ENCODE data around the gene TBCD. TPM values are rescaled to one million over a fixed set of nuclear protein-coding genes. Genes with fewer than 3 reads are reported as not detected.

TBCD gene
- total RNA-seq, 5 donors from 2014 or later (not counting 1 experiment from before 2014, with no cell fraction given), result 94.4 to 262 (median 223) TPM

GRCh38 chr17:82926081-82926480, 174.2 kb downstream of the TBCD start:
- no peak overlapping the region for H3K4me3 Mint-ChIP-seq
- Histone ChIP-seq H3K27me3 (replicated peaks in 1 of 2; ENCODE audit: control insufficient read depth in 2 of 2, extremely low read depth in 1 of 2, insufficient read depth in 2 of 2, low read length in 1 of 2) (no peaks in the 10 kb centered on the region), H3K9me3 (no peaks in the 10 kb centered on the region), H3K4me1 (ENCODE audit: control insufficient read depth in 1 of 2, extremely low read depth in 1 of 2, insufficient read depth in 2 of 2, low read length in 2 of 2) (no peaks in the 10 kb centered on the region), H3K27ac (ENCODE audit: low read length) (no peak overlapping the region), H3K4me3 (ENCODE audit: control insufficient read depth in 1 of 2, extremely low read depth in 1 of 2, low read length in 1 of 2) (no peak overlapping the region), H3K36me3 (ENCODE audit: control insufficient read depth in 2 of 2, extremely low read depth in 1 of 2, insufficient read depth in 1 of 2, low read length in 1 of 2) (peaks cover 5 to 76% of the 10 kb centered on the region in 2 donors)
- 100% methylated on average over 3 of the region's 12 CpGs for WGBS (ENCODE audit: insufficient coverage)
- peaks cover 0 to 2% (median 0%) of the 10 kb centered on the region in 3 donors for H3K4me1 Mint-ChIP-seq
- H3K36me3 Mint-ChIP-seq, result peaks cover 50% of the 10 kb centered on the region
- ChIA-PET POLR2A (no interaction called here), CTCF (interaction anchor here in 1 of 2 donors (0.6 kb wide), 1 partner anchor 38 kb away, joined by 6 read pairs; no protein-coding TSS in a partner anchor)
- H3K27ac Mint-ChIP-seq, result no peak overlapping the region
- no peak for DNase-seq
- no peaks in the 10 kb centered on the region for H3K9me3 Mint-ChIP-seq
- H3K27me3 Mint-ChIP-seq, result no peaks in the 10 kb centered on the region
- no peak for ATAC-seq (replicated peaks in 1 of 4)

- WGBS (ENCODE audit: insufficient coverage), result 96% methylated on average over 11 of the region's 18 CpGs
- POLR2A ChIA-PET, result no interaction called here
- H3K9me3 ChIP-seq, result no peaks in the 10 kb centered on the region
- Mint-ChIP-seq H3K9me3 (no peaks in the 10 kb centered on the region), H3K4me1 (no peaks in the 10 kb centered on the region), H3K4me3 (no peak overlapping the region), H3K27me3 (no peaks in the 10 kb centered on the region), H3K27ac (no peak overlapping the region), H3K36me3 (peaks cover 50% of the 10 kb centered on the region)
- no peaks in the 10 kb centered on the region for H3K4me1 ChIP-seq (ENCODE audit: control insufficient read depth in 1 of 2, extremely low read depth in 1 of 2, insufficient read depth in 2 of 2, low read length in 2 of 2)
- ATAC-seq (replicated peaks in 1 of 4), result no peak
- CTCF ChIA-PET, result interaction anchor here in 1 of 2 donors (0.6 kb wide), 1 partner anchor 38 kb away, joined by 6 read pairs; no protein-coding TSS in a partner anchor
- peaks cover 5 to 76% of the 10 kb centered on the region in 2 donors for H3K36me3 ChIP-seq (ENCODE audit: control insufficient read depth in 2 of 2, extremely low read depth in 1 of 2, insufficient read depth in 1 of 2, low read length in 1 of 2)
- no peak overlapping the region for H3K27ac ChIP-seq (ENCODE audit: low read length)
- no peaks in the 10 kb centered on the region for H3K27me3 ChIP-seq (replicated peaks in 1 of 2; ENCODE audit: control insufficient read depth in 2 of 2, extremely low read depth in 1 of 2, insufficient read depth in 2 of 2, low read length in 1 of 2)
- H3K4me3 ChIP-seq (ENCODE audit: control insufficient read depth in 1 of 2, extremely low read depth in 1 of 2, low read length in 1 of 2), result no peak overlapping the region
- no peak for DNase-seq
These were observed 174.9 kb downstream of the TBCD start for GRCh38 chr17:82926716-82927115.

GRCh38 chr17:82927311-82927660, 175.4 kb downstream of the TBCD start:
- Mint-ChIP-seq H3K4me3 (no peak overlapping the region), H3K36me3 (peaks cover 54% of the 10 kb centered on the region), H3K27ac (no peak overlapping the region), H3K9me3 (no peaks in the 10 kb centered on the region), H3K4me1 (no peaks in the 10 kb centered on the region), H3K27me3 (no peaks in the 10 kb centered on the region)
- DNase-seq, result no peak
- H3K27ac ChIP-seq (ENCODE audit: low read length), result no peak overlapping the region
- no peak overlapping the region for H3K4me3 ChIP-seq (ENCODE audit: control insufficient read depth in 1 of 2, extremely low read depth in 1 of 2, low read length in 1 of 2)
- ChIA-PET CTCF (no interaction called here), POLR2A (no interaction called here)
- WGBS (ENCODE audit: insufficient coverage), result 99% methylated on average over 17 of the region's 17 CpGs
- H3K36me3 ChIP-seq (ENCODE audit: control insufficient read depth in 2 of 2, extremely low read depth in 1 of 2, insufficient read depth in 1 of 2, low read length in 1 of 2), result peaks cover 5 to 80% of the 10 kb centered on the region in 2 donors
- no peaks in the 10 kb centered on the region for H3K27me3 ChIP-seq (replicated peaks in 1 of 2; ENCODE audit: control insufficient read depth in 2 of 2, extremely low read depth in 1 of 2, insufficient read depth in 2 of 2, low read length in 1 of 2)
- H3K9me3 ChIP-seq, result no peaks in the 10 kb centered on the region
- no peaks in the 10 kb centered on the region for H3K4me1 ChIP-seq (ENCODE audit: control insufficient read depth in 1 of 2, extremely low read depth in 1 of 2, insufficient read depth in 2 of 2, low read length in 2 of 2)
- ATAC-seq (replicated peaks in 1 of 4), result no peak

- Histone ChIP-seq H3K36me3 (ENCODE audit: control insufficient read depth in 2 of 2, extremely low read depth in 1 of 2, insufficient read depth in 1 of 2, low read length in 1 of 2) (peaks cover 12 to 87% of the 10 kb centered on the region in 2 donors), H3K9me3 (no peaks in the 10 kb centered on the region), H3K4me1 (ENCODE audit: control insufficient read depth in 1 of 2, extremely low read depth in 1 of 2, insufficient read depth in 2 of 2, low read length in 2 of 2) (no peaks in the 10 kb centered on the region), H3K4me3 (ENCODE audit: control insufficient read depth in 1 of 2, extremely low read depth in 1 of 2, low read length in 1 of 2) (no peak overlapping the region), H3K27me3 (replicated peaks in 1 of 2; ENCODE audit: control insufficient read depth in 2 of 2, extremely low read depth in 1 of 2, insufficient read depth in 2 of 2, low read length in 1 of 2) (no peaks in the 10 kb centered on the region), H3K27ac (ENCODE audit: low read length) (no peak overlapping the region)
- POLR2A ChIA-PET, result no interaction called here
- Mint-ChIP-seq H3K9me3 (no peaks in the 10 kb centered on the region), H3K27ac (no peak overlapping the region), H3K4me3 (no peak overlapping the region), H3K27me3 (no peaks in the 10 kb centered on the region), H3K36me3 (peaks cover 57% of the 10 kb centered on the region), H3K4me1 (no peaks in the 10 kb centered on the region)
- CTCF ChIA-PET, result no interaction called here
- WGBS (ENCODE audit: insufficient coverage), result 98% methylated on average over 31 of the region's 34 CpGs
- ATAC-seq (replicated peaks in 1 of 4) (no peak), DNase-seq (no peak)
These were observed 176.1 kb downstream of the TBCD start for GRCh38 chr17:82927661-82928601.

GRCh38 chr17:82929011-82929622, 177.3 kb downstream of the TBCD start:
- Histone ChIP-seq H3K27me3 (replicated peaks in 1 of 2; ENCODE audit: control insufficient read depth in 2 of 2, extremely low read depth in 1 of 2, insufficient read depth in 2 of 2, low read length in 1 of 2) (no peaks in the 10 kb centered on the region), H3K4me3 (ENCODE audit: control insufficient read depth in 1 of 2, extremely low read depth in 1 of 2, low read length in 1 of 2) (no peak overlapping the region), H3K4me1 (ENCODE audit: control insufficient read depth in 1 of 2, extremely low read depth in 1 of 2, insufficient read depth in 2 of 2, low read length in 2 of 2) (no peaks in the 10 kb centered on the region), H3K36me3 (ENCODE audit: control insufficient read depth in 2 of 2, extremely low read depth in 1 of 2, insufficient read depth in 1 of 2, low read length in 1 of 2) (peaks cover 23 to 91% of the 10 kb centered on the region in 2 donors), H3K27ac (ENCODE audit: low read length) (no peak overlapping the region), H3K9me3 (no peaks in the 10 kb centered on the region)
- H3K27me3 Mint-ChIP-seq, result no peaks in the 10 kb centered on the region
- H3K9me3 Mint-ChIP-seq, result no peaks in the 10 kb centered on the region
- H3K27ac Mint-ChIP-seq, result no peak overlapping the region
- 97% methylated on average over 34 of the region's 35 CpGs for WGBS (ENCODE audit: insufficient coverage)
- H3K4me3 Mint-ChIP-seq, result no peak overlapping the region
- ATAC-seq (replicated peaks in 1 of 4) (no peak), DNase-seq (no peak)
- no peaks in the 10 kb centered on the region for H3K4me1 Mint-ChIP-seq
- H3K36me3 Mint-ChIP-seq, result peaks cover 55% of the 10 kb centered on the region
- CTCF ChIA-PET, result no interaction called here
- POLR2A ChIA-PET, result no interaction called here

GRCh38 chr17:82929676-82930042, 177.8 kb downstream of the TBCD start:
- WGBS (ENCODE audit: insufficient coverage), result 91% methylated on average over 7 of the region's 9 CpGs
- Histone ChIP-seq H3K27ac (ENCODE audit: low read length) (no peak overlapping the region), H3K27me3 (replicated peaks in 1 of 2; ENCODE audit: control insufficient read depth in 2 of 2, extremely low read depth in 1 of 2, insufficient read depth in 2 of 2, low read length in 1 of 2) (no peaks in the 10 kb centered on the region), H3K4me3 (ENCODE audit: control insufficient read depth in 1 of 2, extremely low read depth in 1 of 2, low read length in 1 of 2) (no peak overlapping the region), H3K36me3 (ENCODE audit: control insufficient read depth in 2 of 2, extremely low read depth in 1 of 2, insufficient read depth in 1 of 2, low read length in 1 of 2) (peaks cover 23 to 91% of the 10 kb centered on the region in 2 donors), H3K4me1 (ENCODE audit: control insufficient read depth in 1 of 2, extremely low read depth in 1 of 2, insufficient read depth in 2 of 2, low read length in 2 of 2) (no peaks in the 10 kb centered on the region), H3K9me3 (no peaks in the 10 kb centered on the region)
- H3K9me3 Mint-ChIP-seq, result no peaks in the 10 kb centered on the region
- no peak for ATAC-seq (replicated peaks in 1 of 4)
- H3K4me3 Mint-ChIP-seq, result no peak overlapping the region
- ChIA-PET CTCF (no interaction called here), POLR2A (no interaction called here)
- H3K27me3 Mint-ChIP-seq, result no peaks in the 10 kb centered on the region
- H3K27ac Mint-ChIP-seq, result no peak overlapping the region
- peaks cover 53% of the 10 kb centered on the region for H3K36me3 Mint-ChIP-seq
- H3K4me1 Mint-ChIP-seq, result no peaks in the 10 kb centered on the region
- DNase-seq, result peak in 1 of 35 experiments; percentile 9
